C4-2B (cell line): Measurements from ENCODE around the gene LEUTX.

Source experiments
- ZFX ChIP-seq: fragments of 450-650 bp; IDR thresholded peaks from 2 replicates; pipeline ENCODE4 v1.6.1; 2017
- TF ChIP-seq, protein P1 (sequence below): fragments of 450-650 bp; conservative IDR thresholded peaks from 2 replicates; pipeline ENCODE4 v1.5.1; 2017; ENCODE audit warnings: mild to moderate bottlenecking

DNA sequence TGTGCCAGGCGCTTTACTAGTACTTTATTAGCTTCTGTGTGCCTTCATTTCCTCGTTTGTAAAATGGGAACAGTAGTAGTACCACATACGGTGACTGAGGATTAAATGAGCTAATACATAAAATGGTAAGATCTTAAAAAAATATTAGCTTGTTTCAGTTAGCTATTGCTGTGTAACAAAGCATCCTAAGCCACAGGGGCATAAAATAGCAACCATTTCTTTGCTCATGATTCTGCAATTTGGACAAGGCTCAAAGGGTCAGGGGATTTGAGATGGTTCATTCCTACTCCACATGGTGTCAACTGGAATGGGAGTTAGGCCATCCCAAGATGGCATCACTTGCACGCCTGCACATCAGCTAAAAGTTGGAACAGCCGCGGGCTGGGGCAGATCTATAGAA is 42.0 kb downstream of the LEUTX start:
- TF ChIP-seq, protein P1, sequence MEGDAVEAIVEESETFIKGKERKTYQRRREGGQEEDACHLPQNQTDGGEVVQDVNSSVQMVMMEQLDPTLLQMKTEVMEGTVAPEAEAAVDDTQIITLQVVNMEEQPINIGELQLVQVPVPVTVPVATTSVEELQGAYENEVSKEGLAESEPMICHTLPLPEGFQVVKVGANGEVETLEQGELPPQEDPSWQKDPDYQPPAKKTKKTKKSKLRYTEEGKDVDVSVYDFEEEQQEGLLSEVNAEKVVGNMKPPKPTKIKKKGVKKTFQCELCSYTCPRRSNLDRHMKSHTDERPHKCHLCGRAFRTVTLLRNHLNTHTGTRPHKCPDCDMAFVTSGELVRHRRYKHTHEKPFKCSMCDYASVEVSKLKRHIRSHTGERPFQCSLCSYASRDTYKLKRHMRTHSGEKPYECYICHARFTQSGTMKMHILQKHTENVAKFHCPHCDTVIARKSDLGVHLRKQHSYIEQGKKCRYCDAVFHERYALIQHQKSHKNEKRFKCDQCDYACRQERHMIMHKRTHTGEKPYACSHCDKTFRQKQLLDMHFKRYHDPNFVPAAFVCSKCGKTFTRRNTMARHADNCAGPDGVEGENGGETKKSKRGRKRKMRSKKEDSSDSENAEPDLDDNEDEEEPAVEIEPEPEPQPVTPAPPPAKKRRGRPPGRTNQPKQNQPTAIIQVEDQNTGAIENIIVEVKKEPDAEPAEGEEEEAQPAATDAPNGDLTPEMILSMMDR, result no peak
- TF ChIP-seq ZFX, result no peak
